KMS-11 (cell line): Measurements from ENCODE around the gene TRMT112.

Experiments
- H2AFZ ChIP-seq: fragments of 200-600 bp; sonication (generic); 2 replicates; pipeline ENCODE4 v1.6.1; 2016; ENCODE audit warnings: antibody characterized with exemption, mixed run types, low read depth
- H3K27ac ChIP-seq: fragments of 200-600 bp; sonication (generic); 2 replicates; pipeline ENCODE4 v1.6.1; 2016; ENCODE audit warnings: mild to moderate bottlenecking, mixed run types
- H3K27me3 ChIP-seq: fragments of 200-600 bp; sonication (generic); 2 replicates; pipeline ENCODE4 v1.6.1; 2017; ENCODE audit warnings: mild to moderate bottlenecking, low read depth, mixed run types, moderate library complexity; ENCODE audit not compliant: insufficient read depth
- H3K36me3 ChIP-seq: fragments of 200-600 bp; sonication (generic); 2 replicates; pipeline ENCODE4 v1.6.1; 2017; ENCODE audit warnings: mild to moderate bottlenecking, mixed run types; ENCODE audit not compliant: insufficient read depth
- H3K4me1 ChIP-seq: fragments of 200-600 bp; sonication (generic); 2 replicates; pipeline ENCODE4 v1.6.1; 2016; ENCODE audit warnings: mild to moderate bottlenecking, low read depth, mixed run types; ENCODE audit not compliant: poor library complexity, severe bottlenecking
- H3K4me2 ChIP-seq: fragments of 200-600 bp; sonication (generic); 2 replicates; pipeline ENCODE4 v1.7.0; 2016; ENCODE audit warnings: mild to moderate bottlenecking, mixed run types
- H3K4me3 ChIP-seq: fragments of 200-600 bp; sonication (generic); IDR thresholded peaks from 2 replicates; pipeline ENCODE4 v1.6.1; 2017; ENCODE audit warnings: low read depth, low read length, mixed read lengths; ENCODE audit not compliant: insufficient read depth
- H3K79me2 ChIP-seq: fragments of 200-600 bp; sonication (generic); 2 replicates; pipeline ENCODE4 v1.6.1; 2016; ENCODE audit warnings: low read depth, mixed run types; ENCODE audit not compliant: insufficient read depth
- H3K9ac ChIP-seq: fragments of 200-600 bp; sonication (generic); 2 replicates; pipeline ENCODE4 v1.6.1; 2016; ENCODE audit warnings: mild to moderate bottlenecking, mixed run types
- H4K20me1 ChIP-seq: fragments of 200-600 bp; sonication (generic); 2 replicates; pipeline ENCODE4 v1.6.1; 2016; ENCODE audit warnings: mild to moderate bottlenecking, mixed run types; ENCODE audit not compliant: insufficient read depth
- TF ChIP-seq, protein P1 (sequence below): fragments of 200-600 bp; sonication (generic); conservative IDR thresholded peaks from 2 replicates; pipeline ENCODE4 v1.6.1; 2017; ENCODE audit warnings: low read depth, mild to moderate bottlenecking, antibody characterized with exemption, low read length, moderate library complexity, mixed read lengths

Gene TRMT112

DNA sequence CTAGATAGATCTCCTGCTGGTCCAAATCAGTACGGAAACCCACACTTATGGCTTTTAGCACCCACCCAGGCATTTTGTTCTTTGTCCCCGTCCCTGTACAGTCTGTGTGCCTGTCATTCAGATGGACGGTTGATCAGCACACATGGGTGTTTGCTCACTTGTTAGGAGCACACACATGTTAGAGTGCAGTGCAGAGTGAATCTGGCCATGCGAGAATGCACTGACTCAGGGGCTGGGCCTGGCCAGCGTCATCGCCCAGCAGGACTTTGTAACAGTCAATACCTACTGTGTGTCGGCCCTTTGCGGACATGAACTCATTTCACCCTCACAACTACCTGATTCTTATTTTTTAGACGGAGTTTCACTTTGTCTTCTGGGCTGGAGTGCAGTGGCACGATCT, 45.0 kb upstream of the TRMT112 start:
- peaks cover 5% of the 10 kb centered on the region; the same call in 1 of the 2 replicates for H3K36me3 ChIP-seq
- TF ChIP-seq, protein P1, sequence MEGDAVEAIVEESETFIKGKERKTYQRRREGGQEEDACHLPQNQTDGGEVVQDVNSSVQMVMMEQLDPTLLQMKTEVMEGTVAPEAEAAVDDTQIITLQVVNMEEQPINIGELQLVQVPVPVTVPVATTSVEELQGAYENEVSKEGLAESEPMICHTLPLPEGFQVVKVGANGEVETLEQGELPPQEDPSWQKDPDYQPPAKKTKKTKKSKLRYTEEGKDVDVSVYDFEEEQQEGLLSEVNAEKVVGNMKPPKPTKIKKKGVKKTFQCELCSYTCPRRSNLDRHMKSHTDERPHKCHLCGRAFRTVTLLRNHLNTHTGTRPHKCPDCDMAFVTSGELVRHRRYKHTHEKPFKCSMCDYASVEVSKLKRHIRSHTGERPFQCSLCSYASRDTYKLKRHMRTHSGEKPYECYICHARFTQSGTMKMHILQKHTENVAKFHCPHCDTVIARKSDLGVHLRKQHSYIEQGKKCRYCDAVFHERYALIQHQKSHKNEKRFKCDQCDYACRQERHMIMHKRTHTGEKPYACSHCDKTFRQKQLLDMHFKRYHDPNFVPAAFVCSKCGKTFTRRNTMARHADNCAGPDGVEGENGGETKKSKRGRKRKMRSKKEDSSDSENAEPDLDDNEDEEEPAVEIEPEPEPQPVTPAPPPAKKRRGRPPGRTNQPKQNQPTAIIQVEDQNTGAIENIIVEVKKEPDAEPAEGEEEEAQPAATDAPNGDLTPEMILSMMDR, result no peak
- no peak overlapping the region for H3K4me3 ChIP-seq
- no peaks in the 10 kb centered on the region for H3K79me2 ChIP-seq
- H3K4me1 ChIP-seq, result peaks cover 38% of the 10 kb centered on the region
- no peak overlapping the region for H2AFZ ChIP-seq
- no peak overlapping the region for H3K27ac ChIP-seq
- H3K27me3 ChIP-seq, result no peaks in the 10 kb centered on the region
- H4K20me1 ChIP-seq, result no peaks in the 10 kb centered on the region
- no peak overlapping the region for H3K4me2 ChIP-seq
- no peak overlapping the region for H3K9ac ChIP-seq

DNA sequence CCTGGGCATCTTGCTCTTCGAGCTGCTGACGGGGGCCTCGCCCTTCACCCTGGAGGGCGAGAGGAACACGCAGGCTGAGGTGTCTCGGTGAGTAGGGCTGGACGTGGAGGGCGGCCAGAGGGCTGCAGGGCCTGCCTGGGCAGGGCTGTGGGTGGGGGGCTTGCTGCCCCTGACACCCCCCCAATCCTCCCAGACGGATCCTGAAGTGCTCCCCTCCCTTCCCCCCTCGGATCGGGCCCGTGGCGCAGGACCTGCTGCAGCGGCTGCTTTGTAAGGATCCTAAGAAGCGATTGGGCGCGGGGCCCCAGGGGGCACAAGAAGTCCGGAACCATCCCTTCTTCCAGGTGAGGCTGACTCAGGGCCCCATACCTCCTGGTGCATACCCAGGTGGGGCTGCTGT, 44.3 kb upstream of the TRMT112 start:
- Histone ChIP-seq H3K9ac (no peak overlapping the region), H3K4me2 (no peak overlapping the region), H3K79me2 (no peaks in the 10 kb centered on the region), H3K27ac (no peak overlapping the region), H3K36me3 (peaks cover 5% of the 10 kb centered on the region; the same call in 1 of the 2 replicates), H3K4me1 (peaks cover 38% of the 10 kb centered on the region), H3K4me3 (no peak overlapping the region), H3K27me3 (no peaks in the 10 kb centered on the region), H4K20me1 (no peaks in the 10 kb centered on the region), H2AFZ (no peak overlapping the region)
- TF ChIP-seq, protein P1, result no peak

GRCh38 chr11:64360448-64360921, 43.1 kb upstream of the TRMT112 start:
- Histone ChIP-seq H2AFZ (no peak overlapping the region), H4K20me1 (no peaks in the 10 kb centered on the region), H3K4me2 (no peak overlapping the region; the same call in 1 of the 2 replicates), H3K9ac (no peak overlapping the region), H3K4me3 (no peak overlapping the region), H3K27ac (no peak overlapping the region), H3K36me3 (peaks cover 5% of the 10 kb centered on the region; the same call in 1 of the 2 replicates), H3K79me2 (no peaks in the 10 kb centered on the region), H3K4me1 (peaks cover 38% of the 10 kb centered on the region), H3K27me3 (no peaks in the 10 kb centered on the region)
- TF ChIP-seq, protein P1, result no peak

DNA sequence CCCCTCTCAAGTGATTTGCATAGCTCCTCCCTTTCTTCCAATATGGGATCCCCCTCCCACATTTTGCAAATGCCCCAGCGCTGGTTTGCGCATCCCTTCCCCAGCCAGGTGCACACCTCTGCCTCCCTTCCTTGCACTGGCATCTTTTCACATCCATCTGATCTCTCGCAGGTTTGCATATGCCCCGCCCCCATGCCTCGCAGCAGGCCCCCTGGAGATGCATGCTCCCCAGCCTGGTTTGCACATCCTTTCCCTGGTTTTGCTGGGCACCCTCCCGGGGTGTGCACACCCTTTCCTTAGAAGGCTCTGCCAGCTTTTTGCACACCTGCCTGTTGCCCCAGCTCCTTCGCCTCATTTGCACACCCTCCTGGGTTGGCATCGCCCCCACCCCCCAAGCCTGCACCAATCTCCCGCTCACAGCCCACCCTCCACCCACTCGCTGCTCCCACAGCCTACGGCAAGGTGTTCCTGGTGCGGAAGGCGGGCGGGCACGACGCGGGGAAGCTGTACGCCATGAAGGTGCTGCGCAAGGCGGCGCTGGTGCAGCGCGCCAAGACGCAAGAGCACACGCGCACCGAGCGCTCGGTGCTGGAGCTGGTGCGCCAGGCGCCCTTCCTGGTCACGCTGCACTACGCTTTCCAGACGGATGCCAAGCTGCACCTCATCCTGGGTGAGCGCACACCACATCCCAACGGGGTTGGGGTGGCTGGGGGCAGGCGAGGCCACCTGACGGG, 42.5 kb upstream of the TRMT112 start:
- Histone ChIP-seq H3K4me3 (no peak overlapping the region), H3K27ac (no peak overlapping the region), H3K27me3 (no peaks in the 10 kb centered on the region), H3K4me2 (peak overlapping the region; percentile 93), H3K79me2 (no peaks in the 10 kb centered on the region), H3K9ac (peak overlapping the region; percentile 74; the same call in 1 of the 2 replicates), H2AFZ (peak overlapping the region; percentile 87), H3K4me1 (peaks cover 38% of the 10 kb centered on the region), H3K36me3 (peaks cover 5% of the 10 kb centered on the region; the same call in 1 of the 2 replicates), H4K20me1 (no peaks in the 10 kb centered on the region)
- TF ChIP-seq, protein P1, result no peak
